Thymus (tissue), 11 donors: ENCODE measurements around the gene H6PD. TPM values are rescaled to one million over a fixed set of nuclear protein-coding genes. Genes with fewer than 3 reads are reported as not detected.
A peak's percentile ranks its signal among the peaks of the same experiment; 100 is the strongest.

ENCODE experiments used
- DNase-seq, 9 donors: peaks; one replicate each; pipeline ENCODE4 v3.0.0-alpha.2; 2013; ENCODE audit warnings: low spot score in 9 of 9, low read depth in 6 of 9, missing footprints in 1 of 9
- H3K27ac ChIP-seq, 2 donors: one replicate each; pipeline ENCODE4 v1.5.1; 2013; ENCODE audit warnings: control low read depth in 1 of 2, low read depth in 1 of 2, low read length in 1 of 2, mild to moderate bottlenecking in 1 of 2, moderate library complexity in 1 of 2
- H3K27me3 ChIP-seq, 2 donors: one replicate each; pipeline ENCODE4 v1.5.1; 2013; ENCODE audit warnings: low read length in 1 of 2; ENCODE audit not compliant: control insufficient read depth in 2 of 2, insufficient read depth in 1 of 2
- H3K36me3 ChIP-seq, 2 donors: one replicate each; pipeline ENCODE4 v1.5.1; 2013; ENCODE audit warnings: low read length in 1 of 2, mild to moderate bottlenecking in 1 of 2, moderate library complexity in 1 of 2; ENCODE audit not compliant: control insufficient read depth in 2 of 2, insufficient read depth in 2 of 2
- H3K4me1 ChIP-seq, 2 donors: one replicate each; pipeline ENCODE4 v1.5.1; 2013; ENCODE audit warnings: low read length in 2 of 2; ENCODE audit not compliant: control insufficient read depth in 2 of 2, insufficient read depth in 2 of 2
- H3K4me3 ChIP-seq, 2 donors: one replicate each; pipeline ENCODE4 v1.5.1; 2013; ENCODE audit warnings: low read length in 2 of 2, control low read depth in 1 of 2, mild to moderate bottlenecking in 1 of 2
- H3K9me3 ChIP-seq, 2 donors: one replicate each; pipeline ENCODE4 v1.5.1; 2013; ENCODE audit warnings: low read length in 1 of 2, mild to moderate bottlenecking in 1 of 2; ENCODE audit not compliant: control insufficient read depth in 2 of 2, insufficient read depth in 1 of 2
- WGBS: extraction: QIAGEN DNeasy Blood & Tissue Kit; methylation state at CpG from one replicate; pipeline ENCODE4 v1.1.7; 2013; 5-methylcytosine and 5-hydroxymethylcytosine counted together
- polyA plus RNA-seq: library from polyadenylated mRNA; stranded (reverse); fragments of 200-250 nt; gene quantifications from one replicate; pipeline ENCODE4 v1.2.3, GENCODE V29; 2013
- total RNA-seq: library from RNA; stranded (reverse); fragments of 120-200 nt; gene quantifications from one replicate; pipeline ENCODE4 v1.2.4, GENCODE V29; 2013
- donor health status: healthy.

H6PD gene
- total and polyA plus RNA-seq, 2 donors: 8.8 to 18.6 TPM

DNA sequence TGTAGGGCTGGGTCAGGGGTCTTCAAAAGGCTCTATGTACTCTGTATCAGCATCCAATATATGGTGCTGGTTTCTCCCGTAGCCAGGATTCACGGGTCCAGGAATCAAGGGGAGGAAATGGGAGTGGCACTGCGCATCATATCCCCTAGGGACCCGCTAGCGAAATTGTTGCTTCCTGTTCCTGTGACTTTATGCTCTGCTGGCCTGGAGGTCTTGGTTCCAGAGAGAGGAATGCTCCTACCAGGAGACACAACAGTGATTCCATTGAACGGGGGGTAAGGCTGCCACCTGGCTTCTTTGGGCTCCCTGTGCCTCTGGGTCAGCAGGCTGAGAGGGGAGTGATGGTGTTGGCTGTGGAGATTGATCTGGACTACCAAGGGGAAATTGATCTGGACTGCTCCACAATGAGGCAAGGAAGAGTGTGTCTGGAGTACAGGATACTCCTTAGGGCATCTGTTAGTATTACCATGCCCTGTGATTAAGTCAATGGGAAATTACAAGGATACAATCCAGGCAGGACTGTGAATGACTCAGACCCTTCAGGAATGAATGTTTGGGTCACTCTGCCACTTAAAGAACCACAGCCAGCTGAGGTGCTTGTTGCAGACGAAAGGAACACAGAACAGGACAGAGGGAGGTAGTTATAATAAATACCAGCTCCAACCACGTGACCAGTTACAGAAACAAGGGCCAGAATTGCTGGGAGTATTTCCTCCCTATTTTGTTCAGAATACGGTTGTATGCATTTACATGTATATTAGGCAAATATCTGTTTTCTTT lies 68.4 kb downstream of the H6PD start:
- Histone ChIP-seq H3K27ac (peak overlapping the region in 1 of 2 donors; percentile 46), H3K4me1 (peaks cover 3 to 10% of the 10 kb centered on the region in 2 donors), H3K9me3 (no peaks in the 10 kb centered on the region), H3K36me3 (peaks cover 0 to 4% of the 10 kb centered on the region in 2 donors), H3K4me3 (no peak overlapping the region), H3K27me3 (no peaks in the 10 kb centered on the region)
- 82% methylated on average over 9 of the region's 9 CpGs for WGBS
- DNase-seq: no peak

DNA sequence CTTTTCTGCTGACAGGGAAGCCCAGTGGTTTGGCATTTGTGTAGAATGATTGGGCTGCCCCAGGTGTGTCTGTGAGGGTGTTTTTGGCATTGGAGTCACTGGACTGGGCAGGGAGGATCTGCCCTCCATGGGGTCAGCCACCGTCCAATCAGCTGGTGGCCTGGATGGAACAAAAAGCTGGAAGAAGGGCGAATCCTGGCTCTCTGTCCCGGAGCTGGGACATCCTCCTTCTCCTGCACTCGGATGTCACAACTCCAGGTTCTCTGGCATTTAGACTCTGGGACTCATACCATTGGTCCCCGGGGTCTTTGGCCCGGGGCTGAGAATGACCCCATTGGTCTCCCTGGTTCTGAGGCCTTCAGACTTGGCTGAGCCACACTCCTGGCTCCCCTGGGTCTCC lies 69.3 kb downstream of the H6PD start:
- 96% methylated on average over 6 of the region's 6 CpGs for WGBS
- no peaks in the 10 kb centered on the region for H3K9me3 ChIP-seq

DNA sequence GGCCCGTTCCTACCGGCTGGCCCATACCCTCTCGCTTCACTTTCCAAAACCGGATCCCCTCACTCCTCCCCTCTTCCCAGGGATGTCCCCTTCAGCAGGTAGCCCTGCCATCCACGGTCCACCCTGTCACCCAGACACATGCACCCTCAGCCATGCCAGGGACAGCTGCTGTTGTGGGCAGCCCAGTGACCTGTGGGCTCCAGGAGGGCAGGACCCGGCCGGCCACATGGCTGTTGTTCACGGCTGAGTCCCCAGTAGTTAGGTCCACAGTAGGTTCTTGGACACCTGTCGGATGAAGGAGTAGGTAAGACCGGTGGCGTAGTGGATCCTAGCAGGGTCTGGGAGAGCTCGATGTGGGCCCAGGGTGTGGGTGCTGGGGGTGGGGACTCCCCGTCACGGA lies 70.6 kb downstream of the H6PD start:
- Histone ChIP-seq H3K27me3 (no peaks in the 10 kb centered on the region), H3K27ac (no peak overlapping the region), H3K9me3 (no peaks in the 10 kb centered on the region), H3K36me3 (peaks cover 0 to 4% of the 10 kb centered on the region in 2 donors), H3K4me3 (no peak overlapping the region), H3K4me1 (peaks cover 12 to 26% of the 10 kb centered on the region in 2 donors)
- no peak for DNase-seq
- 96% methylated on average over 14 of the region's 14 CpGs for WGBS

More for the DNA sequence above, 69.3 kb downstream of the H6PD start:
- Histone ChIP-seq H3K4me3 (no peak overlapping the region), H3K27ac (no peak overlapping the region), H3K4me1 (peaks cover 6 to 19% of the 10 kb centered on the region in 2 donors), H3K36me3 (peaks cover 0 to 4% of the 10 kb centered on the region in 2 donors), H3K27me3 (no peaks in the 10 kb centered on the region)
- no peak for DNase-seq

DNA sequence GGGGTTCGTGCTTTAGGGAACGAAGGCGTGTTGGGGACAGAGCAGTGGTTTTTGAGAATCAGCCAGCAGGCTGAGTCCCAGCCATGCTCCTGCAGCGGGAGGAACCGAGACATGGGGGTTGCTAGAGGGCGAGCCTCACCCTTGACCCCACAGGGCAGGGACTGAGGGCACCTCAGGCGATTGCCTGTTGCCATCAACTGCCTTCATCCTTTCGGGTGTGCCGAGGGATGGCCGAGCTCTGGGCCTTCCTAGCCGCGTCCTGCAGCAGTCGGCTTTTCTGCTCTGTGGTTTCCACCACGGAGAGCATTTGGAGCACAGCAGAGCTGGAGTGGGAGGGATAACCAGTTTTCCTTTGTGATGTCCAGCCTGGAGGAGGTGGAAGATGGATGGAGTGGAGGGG lies 71.4 kb downstream of the H6PD start:
- WGBS: 97% methylated on average over 14 of the region's 14 CpGs
- Histone ChIP-seq H3K4me1 (peaks cover 15 to 26% of the 10 kb centered on the region in 2 donors), H3K9me3 (no peaks in the 10 kb centered on the region), H3K27me3 (no peaks in the 10 kb centered on the region), H3K36me3 (peaks cover 0 to 4% of the 10 kb centered on the region in 2 donors), H3K4me3 (no peak overlapping the region), H3K27ac (no peak overlapping the region)
- no peak for DNase-seq

DNA sequence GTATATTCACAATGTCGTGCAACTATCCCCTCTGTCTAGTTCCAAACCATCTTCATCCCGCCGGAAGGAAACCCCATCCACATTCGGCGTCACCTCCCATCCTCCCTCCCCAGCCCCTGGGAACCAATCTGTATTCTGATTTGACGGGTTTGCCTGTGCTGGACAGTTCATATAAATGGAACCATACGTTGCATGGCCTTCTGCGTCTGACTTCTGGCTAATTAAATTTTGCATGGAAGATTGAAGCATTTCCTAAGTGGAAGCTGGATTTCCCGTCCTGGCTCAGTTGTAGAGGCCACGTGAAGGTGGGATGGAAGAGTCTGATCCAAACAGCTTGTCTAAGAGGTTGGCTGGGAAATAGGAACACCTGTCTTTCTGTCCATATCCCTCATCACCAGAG lies 72.7 kb downstream of the H6PD start:
- no peaks in the 10 kb centered on the region for H3K27me3 ChIP-seq
- no peak overlapping the region for H3K27ac ChIP-seq
- no peaks in the 10 kb centered on the region for H3K36me3 ChIP-seq
- H3K9me3 ChIP-seq: no peaks in the 10 kb centered on the region
- no peak for DNase-seq
- peaks cover 14 to 25% of the 10 kb centered on the region in 2 donors for H3K4me1 ChIP-seq
- H3K4me3 ChIP-seq: no peak overlapping the region
- WGBS: 98% methylated on average over 10 of the region's 10 CpGs

DNA sequence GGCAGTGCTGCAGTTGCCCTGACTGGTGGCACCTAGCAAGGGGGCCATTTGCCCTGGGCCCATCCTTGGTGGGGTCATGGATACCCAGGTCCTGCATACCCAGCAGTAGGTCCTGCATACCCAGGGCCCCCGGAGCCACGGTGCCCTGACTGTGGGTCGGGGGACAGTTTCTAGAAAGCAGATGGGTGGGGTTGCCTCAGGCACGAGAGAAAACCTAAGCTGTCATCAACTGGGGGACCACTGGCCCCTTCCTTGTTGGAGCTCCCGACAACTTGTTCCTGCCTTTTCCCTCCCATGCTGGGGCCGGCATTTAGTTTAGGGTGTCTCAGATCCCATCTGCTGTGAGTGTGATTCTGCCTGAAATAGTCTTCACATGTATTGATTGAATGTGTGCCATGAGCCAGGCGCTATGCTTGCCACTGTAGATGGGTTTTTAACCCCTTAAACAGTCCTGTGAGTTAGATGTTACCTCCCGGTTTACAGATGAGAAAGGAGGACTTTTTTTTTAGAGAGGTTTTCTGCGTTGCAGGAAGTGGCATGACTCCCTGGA lies 73.7 kb downstream of the H6PD start:
- Histone ChIP-seq H3K27ac (no peak overlapping the region), H3K4me1 (peaks cover 12 to 18% of the 10 kb centered on the region in 2 donors), H3K36me3 (no peaks in the 10 kb centered on the region), H3K4me3 (no peak overlapping the region), H3K27me3 (no peaks in the 10 kb centered on the region), H3K9me3 (no peaks in the 10 kb centered on the region)
- no peak for DNase-seq
- WGBS: 86% methylated on average over 9 of the region's 9 CpGs

DNA sequence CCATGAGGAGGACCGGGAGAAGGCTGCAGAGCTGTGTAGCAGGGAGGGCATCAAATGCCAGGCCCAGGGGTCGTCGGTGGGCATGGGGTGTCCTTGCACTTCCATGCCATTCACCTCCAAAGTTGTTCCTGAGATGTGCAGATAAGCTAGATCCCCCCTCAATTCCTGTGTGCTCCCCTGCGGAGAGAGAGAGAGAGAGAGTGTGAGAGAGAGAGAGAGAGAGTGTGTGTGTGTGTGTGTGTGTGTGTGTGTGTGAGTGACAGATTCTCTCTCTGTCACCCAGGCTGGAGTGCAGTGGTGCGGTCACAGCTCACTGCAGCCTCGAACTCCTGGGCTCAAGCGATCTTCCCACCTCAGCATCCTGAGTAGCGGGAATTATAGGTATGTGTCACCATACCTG lies 74.5 kb downstream of the H6PD start:
- Histone ChIP-seq H3K9me3 (no peaks in the 10 kb centered on the region), H3K4me3 (no peak overlapping the region), H3K36me3 (no peaks in the 10 kb centered on the region), H3K4me1 (peaks cover 12 to 18% of the 10 kb centered on the region in 2 donors), H3K27ac (no peak overlapping the region), H3K27me3 (no peaks in the 10 kb centered on the region)
- no peak for DNase-seq
- WGBS: 99% methylated on average over 8 of the region's 8 CpGs

DNA sequence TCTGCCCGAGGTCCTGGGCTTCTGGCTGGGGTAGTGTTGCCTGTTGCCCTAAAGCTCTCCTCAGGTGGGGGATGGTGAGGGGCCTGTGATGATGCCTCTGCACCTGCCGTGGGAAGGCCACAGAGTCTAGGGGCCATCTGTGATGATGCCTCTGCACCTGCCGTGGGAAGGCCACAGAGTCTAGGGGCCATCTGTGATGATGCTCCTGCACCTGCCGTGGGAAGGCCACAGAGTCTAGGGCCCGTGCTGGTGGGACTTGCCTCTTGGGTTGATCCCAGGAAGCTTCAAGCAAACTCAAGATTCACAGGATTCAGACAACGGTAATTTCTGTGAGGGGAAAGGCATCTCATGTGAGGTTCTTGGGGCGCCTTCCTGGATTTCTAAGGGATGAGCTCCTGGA lies 75.4 kb downstream of the H6PD start:
- Histone ChIP-seq H3K27ac (no peak overlapping the region), H3K36me3 (no peaks in the 10 kb centered on the region), H3K9me3 (peaks cover 0 to under 1% of the 10 kb centered on the region in 2 donors), H3K27me3 (no peaks in the 10 kb centered on the region), H3K4me1 (peaks cover 12 to 23% of the 10 kb centered on the region in 2 donors), H3K4me3 (no peak overlapping the region)
- 74% methylated on average over 7 of the region's 7 CpGs for WGBS
- no peak for DNase-seq

DNA sequence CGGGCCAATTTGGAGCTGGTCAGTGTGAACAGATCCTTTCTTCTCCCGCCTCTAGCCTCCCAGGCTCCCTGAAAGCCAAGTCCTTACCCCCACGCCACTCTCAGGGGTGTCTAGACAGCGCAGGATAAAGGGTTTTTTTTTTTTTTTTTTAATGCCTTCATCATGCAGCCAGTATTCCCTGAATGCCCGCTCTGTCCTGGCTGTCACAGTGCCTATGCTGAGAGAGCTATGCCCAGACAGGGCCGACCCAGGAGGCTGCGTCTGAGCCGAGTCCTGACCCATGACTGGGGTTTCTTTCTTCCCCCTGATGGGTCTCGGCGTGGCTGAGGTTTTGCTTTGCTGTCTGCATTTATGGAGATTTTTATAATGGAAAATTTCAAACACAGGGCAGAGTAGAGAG lies 76.5 kb downstream of the H6PD start:
- WGBS: 99% methylated on average over 10 of the region's 10 CpGs
- peaks cover 0 to 6% of the 10 kb centered on the region in 2 donors for H3K9me3 ChIP-seq
- no peak overlapping the region for H3K27ac ChIP-seq
- H3K27me3 ChIP-seq: no peaks in the 10 kb centered on the region
- no peaks in the 10 kb centered on the region for H3K36me3 ChIP-seq
- DNase-seq: no peak
- H3K4me1 ChIP-seq: peaks cover 20 to 31% of the 10 kb centered on the region in 2 donors
- no peak overlapping the region for H3K4me3 ChIP-seq
